ENCODE data around the gene MRPL51. TPM values are rescaled to one million over a fixed set of nuclear protein-coding genes. Genes with fewer than 3 reads are reported as not detected.

The MRPL51 gene
- total RNA-seq, 1 experiment from 2014 or later, result 265 TPM

DNA sequence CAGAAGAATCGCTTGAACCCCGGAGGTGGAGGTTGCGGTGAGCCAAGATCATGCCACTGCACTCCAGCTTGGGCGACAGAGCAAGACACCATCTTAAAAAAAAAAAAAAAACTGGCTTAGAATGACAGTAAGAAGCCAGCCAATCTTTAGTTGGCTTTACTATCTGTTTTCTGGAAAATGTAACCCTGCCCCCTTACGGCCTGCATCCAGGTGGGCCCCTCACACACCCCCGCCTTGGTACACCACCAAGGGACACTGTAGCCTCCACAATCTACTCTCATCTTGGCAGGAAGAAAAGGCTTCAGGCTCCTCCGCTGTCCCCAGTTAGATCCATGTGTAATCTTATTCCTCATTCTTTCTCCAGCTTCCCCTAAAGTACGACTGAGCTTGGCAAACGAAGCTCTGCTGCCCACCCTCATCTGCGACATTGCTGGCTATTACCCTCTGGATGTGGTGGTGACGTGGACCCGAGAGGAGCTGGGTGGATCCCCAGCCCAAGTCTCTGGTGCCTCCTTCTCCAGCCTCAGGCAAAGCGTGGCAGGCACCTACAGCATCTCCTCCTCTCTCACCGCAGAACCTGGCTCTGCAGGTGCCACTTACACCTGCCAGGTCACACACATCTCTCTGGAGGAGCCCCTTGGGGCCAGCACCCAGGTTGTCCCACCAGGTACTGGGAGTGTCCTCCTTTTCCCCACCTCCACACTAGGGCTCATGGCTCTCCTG is 34.6 kb downstream of the MRPL51 start:
- Histone ChIP-seq H2AFZ (ENCODE audit: low read depth, low read length, poor library complexity, severe bottlenecking) (no peak overlapping the region), H3K9ac (ENCODE audit: low read length) (no peak overlapping the region), H3K9me2 (ENCODE audit: insufficient read depth) (no peaks in the 10 kb centered on the region), H3K36me3 (ENCODE audit: control insufficient read depth in 1 of 2, insufficient read depth in 2 of 2, low read length in 2 of 2) (peaks cover 0 to 14% of the 10 kb centered on the region in 2 experiments; a peak in 2 of 4 replicates), H3K79me2 (ENCODE audit: insufficient read depth, low read length) (no peaks in the 10 kb centered on the region), H3K4me2 (ENCODE audit: low read length) (no peak overlapping the region), H3K4me1 (ENCODE audit: control insufficient read depth in 1 of 2, insufficient read depth in 2 of 2, low read length in 2 of 2) (no peaks in the 10 kb centered on the region), H3K9me3 (ENCODE audit: control insufficient read depth in 1 of 2, insufficient read depth in 1 of 2, low read depth in 1 of 2, low read length in 2 of 2) (no peaks in the 10 kb centered on the region), H3K27me3 (ENCODE audit: insufficient read depth, low read length) (no peaks in the 10 kb centered on the region), H4K20me1 (ENCODE audit: insufficient read depth) (no peaks in the 10 kb centered on the region), H3K4me3 (replicated peaks in 1 of 2; ENCODE audit: low read depth in 1 of 2, low read length in 2 of 2) (no peak overlapping the region), H3K27ac (ENCODE audit: low read depth, low read length) (no peak overlapping the region)
- POLR2A ChIA-PET, result interaction anchor here (1.2 to 3.7 kb wide), 3 partner anchors 12 to 76 kb away, joined by 6 to 18 read pairs (median 8); partner anchors contain the start of genes GAPDH and VAMP1
- DNase-seq (ENCODE audit: low read depth, low spot score) (no peak), ATAC-seq (no peak)
- CTCF ChIA-PET, result interaction anchor here (0.8 kb wide), 1 partner anchor 34 kb away, joined by 3 read pairs; no protein-coding TSS in a partner anchor
- TF ChIP-seq, protein P1, sequence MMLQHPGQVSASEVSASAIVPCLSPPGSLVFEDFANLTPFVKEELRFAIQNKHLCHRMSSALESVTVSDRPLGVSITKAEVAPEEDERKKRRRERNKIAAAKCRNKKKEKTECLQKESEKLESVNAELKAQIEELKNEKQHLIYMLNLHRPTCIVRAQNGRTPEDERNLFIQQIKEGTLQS (IDR thresholded peaks at IDR 0.05), result no peak
- TF ChIP-seq CEBPB (IDR thresholded peaks at IDR 0.05; ENCODE audit: low read depth), result no peak
- TF ChIP-seq, protein P2, sequence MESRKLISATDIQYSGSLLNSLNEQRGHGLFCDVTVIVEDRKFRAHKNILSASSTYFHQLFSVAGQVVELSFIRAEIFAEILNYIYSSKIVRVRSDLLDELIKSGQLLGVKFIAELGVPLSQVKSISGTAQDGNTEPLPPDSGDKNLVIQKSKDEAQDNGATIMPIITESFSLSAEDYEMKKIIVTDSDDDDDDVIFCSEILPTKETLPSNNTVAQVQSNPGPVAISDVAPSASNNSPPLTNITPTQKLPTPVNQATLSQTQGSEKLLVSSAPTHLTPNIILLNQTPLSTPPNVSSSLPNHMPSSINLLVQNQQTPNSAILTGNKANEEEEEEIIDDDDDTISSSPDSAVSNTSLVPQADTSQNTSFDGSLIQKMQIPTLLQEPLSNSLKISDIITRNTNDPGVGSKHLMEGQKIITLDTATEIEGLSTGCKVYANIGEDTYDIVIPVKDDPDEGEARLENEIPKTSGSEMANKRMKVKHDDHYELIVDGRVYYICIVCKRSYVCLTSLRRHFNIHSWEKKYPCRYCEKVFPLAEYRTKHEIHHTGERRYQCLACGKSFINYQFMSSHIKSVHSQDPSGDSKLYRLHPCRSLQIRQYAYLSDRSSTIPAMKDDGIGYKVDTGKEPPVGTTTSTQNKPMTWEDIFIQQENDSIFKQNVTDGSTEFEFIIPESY (IDR thresholded peaks at IDR 0.05; ENCODE audit: extremely low read depth, insufficient replicate concordance, low read length), result no peak
- no peak for TF ChIP-seq POLR2A (IDR thresholded peaks at IDR 0.05; ENCODE audit: borderline replicate concordance, extremely low read depth, insufficient read depth, insufficient read length)
- no peak for TF ChIP-seq FOSL1 (IDR thresholded peaks at IDR 0.05; ENCODE audit: low read depth)
- no peak for TF ChIP-seq RAD21 (IDR thresholded peaks at IDR 0.05; ENCODE audit: low read depth)
- no peak for TF ChIP-seq CBX3 (IDR thresholded peaks at IDR 0.05; ENCODE audit: low read depth)
- no peak for TF ChIP-seq ZNF274 (IDR thresholded peaks at IDR 0.05; ENCODE audit: low read depth, low read length)
- TF ChIP-seq EZH2phosphoT487 (IDR thresholded peaks at IDR 0.05; ENCODE audit: borderline replicate concordance), result no peak
- no peak for TF ChIP-seq EGR1 (IDR thresholded peaks at IDR 0.05; ENCODE audit: low read depth)
- TF ChIP-seq POLR2AphosphoS5 (IDR thresholded peaks at IDR 0.05; ENCODE audit: low read depth, low read length), result no peak
- no peak for TF ChIP-seq ZFX (IDR thresholded peaks at IDR 0.05)
- TF ChIP-seq SRF (IDR thresholded peaks at IDR 0.05; ENCODE audit: low read depth), result no peak
- intact Hi-C loops (cut with micrococcal nuclease), result no loop called here
- BruUV-seq (replicated peaks), result no TSS peak
- RAD21 ChIA-PET (ENCODE audit: low non-redundant PET in 1 of 2, low total read pairs in 2 of 2, uncharacterized antibody in 2 of 2, unreplicated experiment in 2 of 2), result no interaction called here

Measured in HCT116 (cell line).